Panc1 (cell line): Measurements from ENCODE around the gene WDR46. TPM values are rescaled to one million over a fixed set of nuclear protein-coding genes. Genes with fewer than 3 reads are reported as not detected.
A peak's percentile ranks its signal among the peaks of the same experiment; 100 is the strongest.

Experiments
- ATAC-seq: fragments of 200-7000 bp; cut with Tn5 transposase; 2 replicates; pipeline ENCODE4 v1.9.1; 2020; ENCODE audit warnings: mild to moderate bottlenecking, moderate library complexity
- BruUV-seq: library from RNA; stranded (reverse); fragments of 400-500 nt; replicated peaks from 2 replicates; lab custom pipeline; 2021; lab: Mats Ljungman, UMichigan
- CTCF ChIA-PET: fragments of 300-600 bp; sonication (Branson Sonifier 250); formaldehyde crosslinking; loops from one replicate; lab custom pipeline; 2022; ENCODE audit warnings: antibody characterized with exemption; lab: Charles Lee
- POLR2A ChIA-PET: fragments of 300-600 bp; sonication (Branson Sonifier 250); formaldehyde crosslinking; loops from one replicate; lab custom pipeline; 2022; ENCODE audit warnings: antibody characterized with exemption; lab: Charles Lee
- DNase-seq: peaks from one replicate; pipeline ENCODE4 v3.0.0-alpha.2; 2010; ENCODE audit warnings: low read depth, low spot score
- H3K27ac ChIP-seq: 2 replicates; pipeline ENCODE4 v1.5.1; 2011; ENCODE audit warnings: mild to moderate bottlenecking, low read length, inconsistent platforms
- H3K27me3 ChIP-seq: fragments of 200-500 bp; sonication (Bioruptor generic); 2 replicates; pipeline ENCODE4 v1.6.0; 2014; ENCODE audit warnings: low read length, inconsistent platforms; ENCODE audit not compliant: control insufficient read depth, insufficient read depth
- H3K36me3 ChIP-seq: fragments of 200-500 bp; sonication (Bioruptor generic); 2 replicates; pipeline ENCODE4 v1.5.1; 2014; ENCODE audit warnings: inconsistent platforms, mild to moderate bottlenecking, low read length, moderate library complexity; ENCODE audit not compliant: control insufficient read depth, insufficient read depth
- H3K4me1 ChIP-seq: 2 replicates; pipeline ENCODE4 v1.5.1; 2011; ENCODE audit warnings: inconsistent platforms, mild to moderate bottlenecking, low read length, moderate library complexity; ENCODE audit not compliant: control insufficient read depth, insufficient read depth
- H3K4me3 ChIP-seq, 2 experiments: 2 replicates each; pipeline ENCODE4 v1.5.1; 2011 to 2012; ENCODE audit warnings: low read depth in 2 of 2, low read length in 2 of 2, mild to moderate bottlenecking in 2 of 2, inconsistent platforms in 1 of 2, moderate library complexity in 1 of 2
- H3K9me3 ChIP-seq: fragments of 200-500 bp; sonication (Bioruptor generic); 2 replicates; pipeline ENCODE4 v1.5.1; 2014; ENCODE audit warnings: low read depth, mild to moderate bottlenecking, inconsistent platforms, low read length, moderate library complexity; ENCODE audit not compliant: control insufficient read depth, insufficient read depth
- CTCF ChIP-seq: fragments of 450-650 bp; IDR thresholded peaks from 2 replicates; pipeline ENCODE4 v1.5.1; 2017; ENCODE audit warnings: mild to moderate bottlenecking
- POLR2AphosphoS5 ChIP-seq: IDR thresholded peaks from 2 replicates; pipeline ENCODE4 v1.6.1; 2012; ENCODE audit warnings: mild to moderate bottlenecking, low read depth, low read length, moderate library complexity
- REST ChIP-seq, 2 experiments: IDR thresholded peaks; 2 replicates each; pipeline ENCODE4 v1.6.1; 2011 to 2012; ENCODE audit warnings: low read depth in 2 of 2, control low read depth in 1 of 2, low read length in 1 of 2, mild to moderate bottlenecking in 1 of 2, moderate library complexity in 1 of 2; ENCODE audit not compliant: insufficient read depth in 1 of 2
- SIN3A ChIP-seq: IDR thresholded peaks from 2 replicates; pipeline ENCODE4 v1.6.1; 2012; ENCODE audit warnings: low read depth, mild to moderate bottlenecking, low read length, moderate library complexity, borderline replicate concordance; ENCODE audit not compliant: insufficient read depth
- TCF7L2 ChIP-seq: IDR thresholded peaks from 2 replicates; pipeline ENCODE4 v1.6.1; 2011; ENCODE audit warnings: mild to moderate bottlenecking, low read depth, low read length, inconsistent platforms
- in situ Hi-C: cut with HindIII; loops from 2 replicates; pipeline ENCODE4 v1.10.0; 2016; ENCODE audit warnings: low sequenced_read_pairs, low pct_unique_long_range_greater_than_20kb
- intact Hi-C: fragments of 100-400 bp; cut with micrococcal nuclease; formaldehyde crosslinking; loops from one replicate; pipeline ENCODE4 v1.10.0; 2022; ENCODE audit not compliant: unreplicated experiment
- total RNA-seq: library from RNA; stranded (reverse); gene quantifications from one replicate; pipeline ENCODE4 v1.2.1, GENCODE V29; 2021; ENCODE audit not compliant: unreplicated experiment

The WDR46 gene
- total RNA-seq, 1 experiment from 2014 or later = 80.6 TPM

GRCh38 chr6:33317419-33317668 lies 28.3 kb upstream of the WDR46 start:
- Histone ChIP-seq H3K36me3 (peaks cover 16% of the 10 kb centered on the region), H3K27me3 (no peaks in the 10 kb centered on the region), H3K4me3 (peak overlapping the region; percentile 45 to 60), H3K4me1 (peaks cover 55% of the 10 kb centered on the region), H3K9me3 (no peaks in the 10 kb centered on the region), H3K27ac (no peak overlapping the region)
- in situ Hi-C loops (no loop called here), intact Hi-C loops (no loop called here)
- no peak for ATAC-seq
- ChIA-PET POLR2A (interaction anchor here (0.6 to 1.1 kb wide), 3 partner anchors 18 to 102 kb away, joined by 3 to 6 read pairs (median 5); no protein-coding TSS in a partner anchor), CTCF (interaction anchor here (0.7 to 1.4 kb wide), 4 partner anchors 13 to 109 kb away, joined by 3 to 6 read pairs (median 4); partner anchors contain the start of gene RGL2)
- no peak for TF ChIP-seq POLR2AphosphoS5
- no peak for TF ChIP-seq TCF7L2
- TF ChIP-seq REST (IDR thresholded peaks at IDR 0.05; ENCODE audit: insufficient read depth in 1 of 2, low read depth in 2 of 2, low read length in 1 of 2) = no peak
- TF ChIP-seq SIN3A = no peak
- TF ChIP-seq CTCF = no peak
- DNase-seq = no peak
- no TSS peak for BruUV-seq

GRCh38 chr6:33316603-33317418 lies 27.8 kb upstream of the WDR46 start:
- TF ChIP-seq REST (IDR thresholded peaks at IDR 0.05; ENCODE audit: insufficient read depth in 1 of 2, low read depth in 2 of 2, low read length in 1 of 2) = no peak
- TF ChIP-seq POLR2AphosphoS5 = no peak
- no peak for TF ChIP-seq TCF7L2
- no peak for TF ChIP-seq CTCF
- TF ChIP-seq SIN3A = no peak
- peak overlapping the region; percentile 72 for H3K27ac ChIP-seq
- DNase-seq (no peak), ATAC-seq (no peak)
- peak overlapping the region; percentile 25 to 45 for H3K4me3 ChIP-seq
- H3K27me3 ChIP-seq = no peaks in the 10 kb centered on the region
- in situ Hi-C loops = no loop called here
- BruUV-seq = no TSS peak
- peaks cover 16% of the 10 kb centered on the region for H3K36me3 ChIP-seq
- ChIA-PET CTCF (interaction anchor here (0.6 to 1.4 kb wide), 3 partner anchors 13 to 28 kb away, joined by 4 to 6 read pairs (median 5); partner anchors contain the start of gene RGL2), POLR2A (interaction anchor here (0.6 to 1.1 kb wide), 2 partner anchors 17 to 25 kb away, joined by 5 to 6 read pairs; no protein-coding TSS in a partner anchor)
- intact Hi-C loops = no loop called here
- H3K9me3 ChIP-seq = no peaks in the 10 kb centered on the region
- H3K4me1 ChIP-seq = peaks cover 58% of the 10 kb centered on the region
